Neural cell (in vitro differentiated cells): ENCODE measurements around the gene BCAT1.

ENCODE experiments used
- CTCF ChIP-seq: fragments of 450-650 bp; IDR thresholded peaks from 2 replicates; pipeline ENCODE4 v1.5.1; 2014; ENCODE audit warnings: antibody characterized with exemption, mild to moderate bottlenecking, moderate library complexity; ENCODE audit not compliant: poor library complexity, severe bottlenecking
- EZH2 ChIP-seq: fragments of 200-600, 300-800 bp; shearing (Covaris generic), sonication (generic); IDR thresholded peaks from 2 replicates; pipeline ENCODE4 v1.6.1; 2014; ENCODE audit warnings: antibody characterized with exemption, low read length, borderline replicate concordance, mild to moderate bottlenecking; ENCODE audit not compliant: insufficient read depth, poor library complexity, severe bottlenecking
- MXI1 ChIP-seq: fragments of 450-650 bp; conservative IDR thresholded peaks from 2 replicates; pipeline ENCODE4 v1.6.1; 2014; ENCODE audit warnings: antibody characterized with exemption, mild to moderate bottlenecking; ENCODE audit not compliant: poor library complexity, severe bottlenecking
- POLR2AphosphoS5 ChIP-seq: IDR thresholded peaks from 2 replicates; pipeline ENCODE4 v1.6.1; 2012
- RAD21 ChIP-seq: fragments of 450-650 bp; conservative IDR thresholded peaks from 2 replicates; pipeline ENCODE4 v1.6.1; 2014; ENCODE audit warnings: antibody characterized with exemption, mild to moderate bottlenecking, moderate library complexity
- REST ChIP-seq: IDR thresholded peaks from 2 replicates; pipeline ENCODE4 v1.6.1; 2012; ENCODE audit warnings: borderline replicate concordance
- SMC3 ChIP-seq: fragments of 450-650 bp; conservative IDR thresholded peaks from 2 replicates; pipeline ENCODE4 v1.6.1; 2014; ENCODE audit warnings: antibody characterized with exemption, mild to moderate bottlenecking, moderate library complexity; ENCODE audit not compliant: poor library complexity
- TAF1 ChIP-seq: IDR thresholded peaks from 2 replicates; pipeline ENCODE4 v1.6.1; 2012; ENCODE audit warnings: low read depth

- TF ChIP-seq CTCF (peak; percentile 84), RAD21 (peak; percentile 85), SMC3 (peak; percentile 89), TAF1 (no peak), EZH2 (no peak), MXI1 (no peak), POLR2AphosphoS5 (no peak), REST (no peak)
These were observed 42.5 kb upstream of the BCAT1 start for GRCh38 chr12:24991209-24992049.
